Epithelial cell of esophagus (primary cell): Measurements from ENCODE around the gene PPP2R2B.
A peak's percentile ranks its signal among the peaks of the same experiment; 100 is the strongest.

ENCODE experiments used
- DNase-seq: peaks from one replicate; pipeline ENCODE4 v3.0.0; 2010; ENCODE audit warnings: low read depth
- H3K4me3 ChIP-seq: 2 replicates; pipeline ENCODE4 v1.5.1; 2011; ENCODE audit warnings: mild to moderate bottlenecking, low read length, control low read depth
- CTCF ChIP-seq: IDR thresholded peaks from 2 replicates; pipeline ENCODE4 v1.5.1; 2011; ENCODE audit warnings: low read depth, mild to moderate bottlenecking, low read length, control low read depth, inconsistent platforms; ENCODE audit not compliant: insufficient read depth; ENCODE audit errors: missing control alignments

The PPP2R2B gene

GRCh38 chr5:146852089-146852488, 26.5 kb downstream of the PPP2R2B start:
- DNase-seq = no peak
- TF ChIP-seq CTCF = no peak
- no peak overlapping the region for H3K4me3 ChIP-seq

- DNase-seq = no peak
- no peak overlapping the region for H3K4me3 ChIP-seq
- TF ChIP-seq CTCF = no peak
These were observed 27.4 kb downstream of the PPP2R2B start for GRCh38 chr5:146851133-146851532.

GRCh38 chr5:146849694-146850303, 28.8 kb downstream of the PPP2R2B start:
- H3K4me3 ChIP-seq = no peak overlapping the region
- TF ChIP-seq CTCF = no peak
- no peak for DNase-seq

GRCh38 chr5:146848133-146848532, 30.4 kb downstream of the PPP2R2B start:
- TF ChIP-seq CTCF = no peak
- DNase-seq = no peak
- no peak overlapping the region for H3K4me3 ChIP-seq

GRCh38 chr5:146840016-146840415, 38.5 kb downstream of the PPP2R2B start:
- TF ChIP-seq CTCF = no peak
- H3K4me3 ChIP-seq = no peak overlapping the region
- DNase-seq = no peak

- peak; percentile 17 for DNase-seq
- no peak overlapping the region for H3K4me3 ChIP-seq
- TF ChIP-seq CTCF = no peak
These were observed 42.2 kb downstream of the PPP2R2B start for GRCh38 chr5:146836226-146836842.
